ENCODE results near the gene MIEF1.
A peak's percentile ranks its signal among the peaks of the same experiment; 100 is the strongest.

- TF ChIP-seq CTCF (IDR thresholded peaks at IDR 0.05) (peak; percentile 85 to 95), POLR2A (IDR thresholded peaks at IDR 0.05) (no peak)
Observed at GRCh38 chr22:39534591-39535356, 32.7 kb downstream of the MIEF1 start.

Data from suprapubic skin (tissue), 3 donors.